GM13977 (cell line): ENCODE measurements around the gene ENTPD6.

Source experiments
- DNase-seq: peaks from one replicate; pipeline ENCODE4 v3.0.0; 2012; ENCODE audit warnings: low spot score
- in situ Hi-C: fragments of 300-500 bp; cut with MboI; formaldehyde crosslinking; loops from one replicate; pipeline ENCODE4 v1.12.0; 2022; ENCODE audit warnings: low sequenced_read_pairs, low pct_unique_long_range_greater_than_20kb, mixed read lengths, inconsistent platforms; ENCODE audit not compliant: unreplicated experiment
- TF ChIP-seq, protein P1 (sequence below): IDR thresholded peaks from 2 replicates; pipeline ENCODE4 v1.5.1; 2012; ENCODE audit warnings: mild to moderate bottlenecking, control low read depth; ENCODE audit not compliant: insufficient read depth; ENCODE audit errors: extremely low read depth, missing control alignments

ENTPD6 gene

GRCh38 chr20:25271486-25272222 lies 76.1 kb downstream of the ENTPD6 start:
- in situ Hi-C loops, result no loop called here
- TF ChIP-seq, protein P1, sequence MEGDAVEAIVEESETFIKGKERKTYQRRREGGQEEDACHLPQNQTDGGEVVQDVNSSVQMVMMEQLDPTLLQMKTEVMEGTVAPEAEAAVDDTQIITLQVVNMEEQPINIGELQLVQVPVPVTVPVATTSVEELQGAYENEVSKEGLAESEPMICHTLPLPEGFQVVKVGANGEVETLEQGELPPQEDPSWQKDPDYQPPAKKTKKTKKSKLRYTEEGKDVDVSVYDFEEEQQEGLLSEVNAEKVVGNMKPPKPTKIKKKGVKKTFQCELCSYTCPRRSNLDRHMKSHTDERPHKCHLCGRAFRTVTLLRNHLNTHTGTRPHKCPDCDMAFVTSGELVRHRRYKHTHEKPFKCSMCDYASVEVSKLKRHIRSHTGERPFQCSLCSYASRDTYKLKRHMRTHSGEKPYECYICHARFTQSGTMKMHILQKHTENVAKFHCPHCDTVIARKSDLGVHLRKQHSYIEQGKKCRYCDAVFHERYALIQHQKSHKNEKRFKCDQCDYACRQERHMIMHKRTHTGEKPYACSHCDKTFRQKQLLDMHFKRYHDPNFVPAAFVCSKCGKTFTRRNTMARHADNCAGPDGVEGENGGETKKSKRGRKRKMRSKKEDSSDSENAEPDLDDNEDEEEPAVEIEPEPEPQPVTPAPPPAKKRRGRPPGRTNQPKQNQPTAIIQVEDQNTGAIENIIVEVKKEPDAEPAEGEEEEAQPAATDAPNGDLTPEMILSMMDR, result no peak
- no peak for DNase-seq

DNA sequence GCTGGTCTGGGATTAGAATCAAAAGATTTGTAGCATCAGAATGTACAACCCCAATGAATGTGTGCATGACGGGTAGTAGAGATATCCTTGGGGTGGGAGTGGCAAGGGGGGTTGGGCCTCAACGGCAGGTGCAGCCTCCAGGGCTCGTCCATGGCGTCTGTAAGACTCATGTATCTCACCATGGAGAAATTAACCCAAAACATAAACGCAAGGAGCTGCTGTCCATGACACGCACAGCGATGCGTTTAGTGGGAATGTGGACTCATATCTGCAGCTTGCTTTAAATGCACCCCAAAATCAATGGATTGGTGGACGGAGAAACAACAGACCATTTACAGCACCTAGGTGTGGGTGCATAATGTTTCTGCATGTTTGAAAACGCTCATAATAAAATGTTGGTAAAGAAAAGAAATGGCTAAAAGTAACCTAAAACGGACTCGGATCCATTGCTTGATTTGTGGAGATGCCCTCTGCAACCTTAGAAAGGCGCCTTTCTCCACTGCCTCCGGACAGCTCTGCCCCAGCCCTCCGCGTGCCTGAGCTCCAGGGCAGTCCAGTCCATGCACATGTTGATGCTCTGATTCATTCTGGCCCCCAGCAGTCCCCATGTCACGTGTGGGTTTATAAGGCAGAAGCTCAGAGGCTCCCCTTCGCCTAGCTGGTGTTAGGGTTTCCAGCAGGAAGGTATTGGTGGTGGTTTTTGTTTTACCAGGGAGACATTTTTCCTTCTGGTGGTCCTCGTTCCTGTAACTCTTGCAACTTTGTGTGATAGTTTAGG lies 76.9 kb downstream of the ENTPD6 start:
- no peak for DNase-seq
- TF ChIP-seq, protein P1, result no peak
- in situ Hi-C loops, result no loop called here

DNA sequence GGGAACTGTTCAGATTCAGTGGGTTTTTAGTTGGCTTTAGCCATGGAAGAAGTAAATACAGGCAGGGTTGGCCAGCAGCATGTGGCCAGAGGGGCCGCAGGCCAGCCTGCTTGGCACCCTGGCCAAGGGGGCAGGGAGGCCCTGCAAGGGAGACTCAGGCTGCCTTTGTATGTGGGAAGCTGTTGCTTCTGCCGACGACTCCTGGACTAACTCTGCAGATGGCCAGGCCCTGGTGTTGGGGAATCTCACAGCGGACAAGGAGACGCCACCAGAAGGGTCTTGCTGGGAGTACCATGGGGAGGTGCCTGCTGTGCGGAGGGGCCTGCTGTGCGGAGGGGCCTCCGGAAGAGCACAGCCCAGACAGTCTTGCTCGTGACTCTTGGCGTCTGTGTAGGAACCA lies 77.5 kb downstream of the ENTPD6 start:
- DNase-seq, result no peak
- in situ Hi-C loops, result no loop called here
- TF ChIP-seq, protein P1, result no peak

DNA sequence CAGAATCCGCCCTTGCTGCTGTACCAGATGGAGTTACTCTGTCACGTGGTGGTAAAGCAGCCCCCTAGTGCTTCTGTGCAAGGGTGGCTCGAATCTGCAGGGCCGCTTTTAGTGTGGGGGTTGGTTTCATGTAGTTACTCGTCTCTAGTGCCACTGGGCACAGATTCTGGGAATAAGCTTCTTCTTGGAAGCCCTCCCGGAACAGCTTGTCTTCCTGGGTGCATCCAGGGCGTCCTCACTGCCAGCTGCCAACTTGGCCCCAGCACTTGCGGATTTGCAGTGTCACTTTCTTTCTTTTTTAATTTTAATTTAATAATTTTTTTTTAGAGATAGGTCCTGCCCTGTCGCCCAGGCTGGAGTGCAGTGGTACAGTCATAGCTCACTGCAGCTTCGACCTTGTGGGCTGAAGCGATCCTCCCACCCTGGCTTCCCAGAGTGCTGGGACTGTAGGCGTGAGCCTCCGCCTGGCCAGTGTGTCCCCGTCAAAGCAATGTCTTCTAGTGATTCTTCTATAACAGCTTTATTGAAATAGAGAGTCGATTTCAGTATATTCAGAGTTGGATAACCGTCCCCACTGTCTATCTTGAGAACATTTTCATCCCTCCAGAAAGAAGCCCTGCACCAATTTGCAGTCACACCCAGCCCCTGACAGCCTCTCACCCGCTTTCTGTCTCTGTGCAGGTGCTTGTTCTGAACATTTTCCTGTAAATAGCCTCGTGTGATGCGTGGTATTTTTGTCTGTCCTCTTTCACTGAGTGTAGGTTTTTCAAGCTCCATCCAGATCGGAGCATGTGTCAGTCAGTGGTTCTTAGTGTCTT lies 78.2 kb downstream of the ENTPD6 start:
- in situ Hi-C loops, result no loop called here
- no peak for DNase-seq
- TF ChIP-seq, protein P1, result no peak

DNA sequence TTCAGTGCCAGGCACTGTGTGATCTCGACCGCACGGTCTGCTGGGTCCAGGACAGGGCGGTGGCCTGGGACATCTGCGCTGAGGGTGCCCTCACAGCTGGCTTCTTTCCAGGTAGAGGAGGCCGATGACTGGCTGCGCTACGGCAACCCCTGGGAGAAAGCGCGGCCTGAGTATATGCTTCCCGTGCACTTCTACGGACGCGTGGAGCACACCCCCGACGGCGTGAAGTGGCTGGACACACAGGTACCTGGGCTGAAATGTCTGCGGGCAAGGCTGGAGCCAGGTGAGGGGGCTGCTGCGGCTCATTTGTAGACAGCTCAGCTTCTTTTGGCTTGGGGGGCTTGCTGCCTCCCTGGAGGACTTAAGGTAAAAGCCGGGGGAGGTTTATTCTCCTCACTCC lies 79.0 kb downstream of the ENTPD6 start:
- in situ Hi-C loops, result no loop called here
- TF ChIP-seq, protein P1, result no peak
- no peak for DNase-seq
